Left renal pelvis (tissue), 4 donors: ENCODE data around the gene TMSB15C. TPM values are rescaled to one million over a fixed set of nuclear protein-coding genes. Genes with fewer than 3 reads are reported as not detected.
"Not testable (repeated sequence)": the region's sequence is repeated elsewhere in the genome, so short reads cannot be mapped to it uniquely, and the experiment has no call there.

Experiments
- DNase-seq, 4 donors: peaks; one replicate each; pipeline ENCODE4 v3.0.0-alpha.2; 2013; ENCODE audit warnings: low read depth in 4 of 4, low spot score in 3 of 4
- polyA plus RNA-seq, 4 donors: library from polyadenylated mRNA; unstranded; fragments of 120-200 nt; gene quantifications; one replicate each; pipeline ENCODE4 v1.2.1, GENCODE V29; 2013; ENCODE audit not compliant: insufficient read length in 4 of 4

TMSB15C gene
- 10 to 100 TPM; 11.0 to 17.1 (median 13.1) TPM for polyA plus RNA-seq

DNA sequence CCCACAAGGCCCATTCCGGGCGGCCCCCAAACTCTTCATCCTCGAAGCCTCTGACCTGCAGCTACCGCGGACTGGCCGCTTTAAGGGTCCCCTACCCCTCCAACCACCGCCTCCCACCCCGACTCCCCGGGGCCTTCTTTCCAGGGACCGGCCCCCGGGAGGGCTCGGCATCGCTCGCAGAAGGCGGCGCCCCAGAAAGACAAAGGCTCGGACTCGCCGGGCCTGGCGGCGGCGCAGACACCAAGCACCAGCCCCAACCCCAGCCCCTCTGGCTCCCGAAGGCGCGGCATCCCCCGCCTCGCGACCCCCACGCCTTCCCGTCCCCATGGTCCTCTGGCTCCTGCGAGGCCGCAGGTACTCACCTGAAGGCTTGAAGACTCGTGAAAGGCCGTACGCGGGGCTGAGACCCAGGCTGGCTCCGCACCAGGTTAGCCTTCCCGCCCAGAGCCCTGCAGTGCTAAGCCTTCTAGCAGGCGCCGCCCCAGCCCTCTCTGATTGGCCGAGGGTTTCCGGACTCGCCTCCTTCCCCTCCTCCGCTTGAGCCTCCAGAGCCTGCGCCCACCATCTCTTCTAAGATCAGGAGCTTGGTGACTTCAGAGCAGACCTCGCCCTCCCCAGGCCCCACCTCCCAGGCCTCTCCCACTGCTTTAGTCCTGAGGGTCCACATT is at the start of gene TMSB15C:
TSS of gene TMSB15C (minus strand) at position 459 of the 668 bp plus-strand sequence.
- DNase-seq: not testable (repeated sequence)

DNA sequence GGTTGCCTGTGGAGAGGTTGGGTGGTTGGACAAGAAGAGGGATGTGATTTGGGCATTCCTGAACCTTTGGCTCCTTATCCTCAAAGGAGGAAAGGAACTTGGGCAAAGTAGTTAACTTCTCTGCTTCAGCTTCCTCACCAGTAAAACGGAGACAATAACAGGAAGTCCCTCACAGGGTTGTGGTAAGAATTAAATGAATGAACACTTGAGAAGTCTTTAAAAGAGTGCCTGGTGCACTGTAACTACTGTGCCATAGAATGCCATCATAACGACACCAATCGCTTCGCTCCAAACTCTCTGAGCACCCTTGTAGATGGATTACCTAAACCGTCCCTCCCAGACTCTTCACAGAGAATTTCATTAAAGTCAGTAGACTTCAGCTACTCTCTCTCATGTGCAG is 46.8 kb upstream of the TMSB15C start:
- DNase-seq: no peak

DNA sequence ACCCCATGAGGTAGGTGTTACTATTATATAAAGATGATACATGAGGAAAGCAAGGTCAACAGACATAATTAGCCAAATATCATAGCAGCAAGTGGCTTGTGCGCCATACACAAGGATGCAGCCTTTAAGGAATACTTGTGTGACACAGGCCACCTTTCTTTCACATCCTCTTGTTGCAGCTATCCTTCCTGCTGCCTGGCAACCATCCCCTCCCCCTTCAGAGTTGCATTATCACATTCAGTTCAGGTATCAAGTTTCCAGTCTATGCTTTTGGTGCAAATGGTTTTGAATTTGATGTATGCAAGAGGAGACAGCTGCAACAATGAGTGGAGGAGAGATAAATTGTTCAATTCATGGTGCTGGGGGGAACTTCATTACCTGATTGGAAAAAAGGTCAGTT is 42.7 kb upstream of the TMSB15C start:
- no peak for DNase-seq

DNA sequence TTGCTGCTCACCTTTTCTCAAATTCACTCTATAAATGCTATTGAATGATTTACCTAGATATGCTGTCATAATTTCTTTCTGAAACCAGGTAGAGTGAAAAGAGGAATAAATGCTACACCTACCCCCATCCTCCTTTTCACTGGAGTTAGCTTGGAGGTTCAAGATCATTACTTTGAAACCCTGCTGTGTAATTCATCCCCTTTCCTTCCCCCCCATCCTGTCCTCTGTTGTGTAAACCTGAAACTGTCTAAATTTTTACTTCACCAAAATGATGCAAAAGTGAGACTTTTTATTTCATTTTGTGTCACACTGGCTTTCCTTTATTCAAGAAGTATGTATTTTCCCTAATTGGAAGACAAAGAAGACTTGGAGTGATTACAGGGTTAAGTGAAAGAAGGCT is 41.7 kb upstream of the TMSB15C start:
- DNase-seq: no peak

DNA sequence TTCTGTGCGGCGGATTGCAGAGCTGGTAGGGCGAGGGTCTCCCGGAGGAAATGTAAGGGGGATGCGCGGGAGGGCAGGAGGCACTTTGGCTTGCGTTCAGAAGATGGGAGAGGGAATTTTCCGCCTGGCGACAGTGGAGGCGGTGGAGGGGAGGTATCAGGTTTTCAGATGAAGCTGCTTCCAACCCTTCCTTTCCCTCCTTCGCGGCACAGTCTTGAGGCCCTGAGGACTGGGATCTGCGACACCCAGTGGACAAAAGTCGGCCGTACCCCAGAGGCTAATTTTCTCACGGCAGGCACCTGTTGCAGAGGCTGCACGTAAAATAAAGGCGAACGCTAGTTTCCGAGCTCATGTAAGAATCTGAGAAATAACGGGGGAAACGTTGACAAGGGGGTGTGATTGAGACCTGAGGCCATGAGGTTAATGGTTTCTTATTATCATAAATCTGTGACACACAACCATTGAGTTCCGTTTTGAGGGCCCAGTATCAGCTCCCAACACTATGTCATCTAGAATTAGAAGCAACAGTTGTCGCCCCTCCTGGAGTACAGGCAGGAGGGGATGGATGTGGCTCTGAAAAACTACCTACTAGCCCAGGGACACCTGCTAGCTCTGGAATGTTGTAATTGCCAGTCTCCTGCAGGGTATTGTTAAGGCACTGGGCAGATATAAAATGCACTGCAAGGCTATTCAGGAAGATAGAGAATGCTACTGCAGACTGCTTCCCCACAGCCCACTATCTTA is 37.4 kb upstream of the TMSB15C start:
- DNase-seq: peak in 3 of 4 donors; percentile 14 to 47 (median 29)

DNA sequence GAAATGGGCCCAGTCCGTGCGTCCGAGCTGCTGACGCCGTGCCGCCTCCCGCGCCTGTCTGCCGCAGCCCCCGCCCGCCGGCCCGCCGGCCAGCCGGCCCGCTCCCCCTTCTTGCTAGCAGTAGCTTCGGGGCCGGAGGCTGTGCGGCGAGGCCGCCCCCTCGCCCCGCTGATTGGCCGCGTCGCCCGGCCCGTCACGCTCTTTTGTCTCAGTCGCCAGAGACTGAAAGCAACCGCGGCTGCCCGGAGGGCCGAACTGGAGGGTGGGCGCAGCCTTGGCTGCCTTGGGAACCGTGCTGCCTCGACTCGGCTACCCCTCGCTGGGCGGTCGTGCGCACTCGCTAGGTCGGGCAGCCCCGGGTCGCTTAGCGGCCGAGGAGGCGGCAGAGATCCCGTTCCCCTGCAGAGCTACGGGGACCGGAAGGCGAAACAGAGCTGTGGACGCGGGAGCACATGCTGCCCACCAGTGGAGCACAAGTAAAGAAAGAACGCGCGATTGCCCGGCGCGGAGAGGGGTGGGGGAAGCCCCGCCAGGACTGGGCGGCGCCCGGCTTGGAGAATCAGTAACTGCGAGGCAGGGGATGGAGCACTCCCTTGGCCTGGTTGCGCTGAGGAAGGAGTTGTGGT is 36.4 kb upstream of the TMSB15C start, which contains the start of gene ZCCHC18:
TSS of gene ZCCHC18 (plus strand) at position 198 of the 626 bp plus-strand sequence. CDS start 1,589 bp downstream, outside the sequence.
- DNase-seq: peak in 3 of 4 donors; percentile 31 to 58 (median 54)

DNA sequence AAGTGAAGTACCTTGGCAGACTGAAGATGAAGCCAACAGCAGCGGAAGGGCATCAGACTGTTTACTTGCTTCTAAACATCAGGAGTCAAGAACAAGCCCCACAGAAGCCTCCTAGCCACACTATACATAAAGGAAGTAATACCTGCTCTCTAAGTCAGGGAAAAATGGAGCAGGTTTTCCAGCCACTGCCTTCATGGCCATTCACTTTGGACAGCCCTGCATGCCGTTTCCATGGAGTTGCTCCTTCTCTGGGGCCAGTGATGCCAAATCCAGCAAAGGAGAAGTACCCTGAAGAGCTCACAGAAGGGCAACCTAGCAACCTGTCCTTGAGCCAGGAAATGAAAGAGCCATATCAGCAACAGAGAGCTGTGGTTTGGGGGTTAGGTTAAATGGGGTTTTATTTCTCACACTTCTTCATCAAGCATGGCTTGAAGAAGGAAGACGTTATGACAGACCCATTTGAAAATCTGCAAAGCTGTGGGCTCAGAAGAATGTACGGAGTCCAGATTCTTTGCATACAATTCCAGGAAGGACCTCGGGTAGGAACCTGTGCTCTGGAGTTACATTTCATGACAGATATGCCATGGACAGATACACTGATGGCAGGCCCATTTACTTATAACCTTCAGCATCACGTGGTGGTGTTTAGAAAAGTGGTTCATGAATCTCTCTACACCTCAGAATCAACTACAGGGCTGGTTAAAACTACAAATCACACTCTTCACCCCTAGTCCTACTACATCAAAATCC is 34.6 kb upstream of the TMSB15C start:
- DNase-seq: not testable (repeated sequence)

DNA sequence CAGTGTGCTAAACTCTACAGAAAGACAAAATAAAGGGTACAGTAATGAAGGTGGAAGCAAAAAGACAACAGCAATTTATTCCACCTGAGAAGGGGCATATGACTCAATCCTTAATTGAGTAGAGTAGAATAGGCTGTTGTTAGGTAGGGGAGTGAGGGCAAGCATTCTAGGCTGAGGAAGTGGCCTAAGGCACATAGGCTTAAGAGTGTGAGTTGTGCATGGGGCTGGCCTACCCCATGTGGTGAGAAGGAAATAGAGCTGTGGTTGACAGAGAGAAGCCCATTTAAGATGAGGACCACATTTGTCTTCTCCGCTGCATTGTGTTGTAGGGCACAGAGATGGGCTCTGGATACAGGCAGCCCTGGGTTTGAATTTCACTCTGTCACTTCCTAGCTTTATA is 32.9 kb upstream of the TMSB15C start:
- DNase-seq: no peak

DNA sequence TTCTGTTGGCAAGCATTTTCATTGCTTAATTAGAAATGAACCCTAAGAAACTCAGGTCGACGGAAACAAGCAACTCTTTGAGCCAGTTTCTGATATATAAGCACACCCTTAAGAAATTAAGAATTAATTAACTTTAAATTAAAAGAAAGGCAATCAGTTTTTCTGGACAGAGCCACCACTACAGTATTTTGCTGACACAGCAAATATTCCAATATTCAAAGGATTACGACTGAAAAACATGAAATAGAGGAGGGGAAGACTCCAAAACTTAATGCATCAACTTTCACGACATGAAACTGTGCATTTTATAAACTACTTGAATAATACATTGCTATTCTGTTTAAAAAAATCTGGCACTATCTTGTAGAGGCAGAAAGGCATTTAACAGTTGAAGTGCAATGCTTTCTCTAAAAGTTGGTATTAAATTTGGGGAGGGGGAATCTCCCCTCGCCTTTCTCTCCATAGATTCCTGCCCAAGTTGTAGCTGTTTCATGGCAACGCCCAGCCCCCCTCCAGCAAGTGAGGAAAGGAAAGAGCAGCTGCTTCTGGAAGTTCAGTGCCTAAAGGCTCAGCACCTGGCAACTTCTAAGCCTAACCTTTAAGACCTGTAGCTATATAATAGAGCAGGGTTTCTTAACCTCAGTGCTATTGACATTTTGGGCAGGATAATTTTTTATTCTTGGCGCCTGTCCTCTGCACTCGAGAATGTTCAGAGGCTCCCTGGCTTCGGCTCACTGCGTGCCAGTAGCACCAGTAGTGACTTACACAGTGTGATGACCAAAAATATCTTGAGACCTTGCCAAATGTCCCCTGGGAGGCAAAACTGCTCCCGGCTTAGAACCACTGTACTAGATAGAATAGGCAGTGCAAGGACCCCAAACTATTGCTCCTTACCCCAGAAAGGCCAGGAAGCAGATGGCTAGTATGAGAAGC is 29.6 kb upstream of the TMSB15C start:
- DNase-seq: no peak

DNA sequence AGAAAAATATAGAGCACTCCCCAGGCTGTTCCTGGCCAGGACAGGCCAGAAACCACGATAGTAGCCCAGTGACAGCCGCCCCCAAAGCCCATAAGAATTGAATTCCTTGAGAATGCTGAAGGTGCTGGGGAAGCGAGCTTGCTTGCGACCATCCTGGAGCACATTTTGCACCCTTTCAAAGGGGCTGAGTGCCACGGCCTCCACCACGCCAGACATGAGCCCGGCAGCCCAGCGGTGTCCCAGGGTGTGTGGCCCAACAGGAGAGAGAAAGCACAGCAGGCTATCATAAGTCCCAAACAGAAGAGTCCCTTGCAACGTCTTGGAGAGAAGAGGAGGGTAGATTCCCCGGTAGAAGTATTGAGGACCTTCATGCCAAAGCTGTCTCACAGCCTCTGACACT is 28.6 kb upstream of the TMSB15C start:
- DNase-seq: no peak

DNA sequence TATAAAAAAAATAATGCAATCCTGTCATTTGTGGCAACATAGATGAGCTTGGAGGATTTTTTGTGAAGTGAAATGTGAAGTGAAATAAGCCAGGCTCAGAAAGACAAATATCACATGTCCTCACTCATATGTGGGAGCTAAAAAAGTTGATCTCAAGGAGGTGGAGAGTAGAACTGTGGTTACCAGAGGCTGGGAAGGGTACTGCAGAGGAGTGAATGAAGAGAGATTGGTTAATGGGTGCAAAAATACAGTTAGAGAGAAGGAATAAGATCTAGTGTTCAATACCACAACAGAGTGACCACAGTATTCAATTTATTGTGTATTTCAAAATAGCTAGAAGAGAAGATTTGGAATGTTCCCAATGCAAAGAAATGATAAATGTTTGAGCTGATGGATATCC is 22.9 kb upstream of the TMSB15C start:
- no peak for DNase-seq

DNA sequence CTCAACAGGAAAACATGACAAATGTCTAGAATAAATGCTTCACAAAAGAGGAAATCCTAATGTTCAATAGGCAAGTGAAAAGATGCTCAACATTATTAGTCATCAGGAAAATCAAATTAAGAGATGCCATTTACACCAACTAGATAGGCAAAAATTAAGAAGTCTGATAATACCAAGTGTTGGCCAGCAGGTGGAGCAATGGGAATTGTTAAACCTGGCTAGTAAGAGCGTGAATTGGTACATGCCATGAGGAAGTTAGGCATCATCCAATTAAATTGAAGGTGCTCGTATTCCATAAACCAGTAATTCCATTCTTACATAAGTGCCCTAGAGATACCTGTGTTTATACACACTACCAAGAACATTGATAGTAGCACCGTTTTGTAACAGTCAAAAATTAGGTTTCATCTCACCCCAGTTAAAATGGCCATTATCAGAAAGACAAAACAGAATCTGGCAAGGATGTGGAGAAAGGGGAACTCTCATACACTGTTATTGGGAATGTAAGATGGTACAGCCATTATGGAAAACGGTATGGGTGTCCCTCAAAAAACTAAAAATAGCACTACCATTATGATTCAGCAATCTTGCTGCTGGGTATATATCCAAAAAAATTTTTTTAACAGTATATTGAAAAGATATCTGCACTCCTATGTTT is 22.2 kb upstream of the TMSB15C start:
- peak in 2 of 4 donors; percentile 8 to 14 for DNase-seq

DNA sequence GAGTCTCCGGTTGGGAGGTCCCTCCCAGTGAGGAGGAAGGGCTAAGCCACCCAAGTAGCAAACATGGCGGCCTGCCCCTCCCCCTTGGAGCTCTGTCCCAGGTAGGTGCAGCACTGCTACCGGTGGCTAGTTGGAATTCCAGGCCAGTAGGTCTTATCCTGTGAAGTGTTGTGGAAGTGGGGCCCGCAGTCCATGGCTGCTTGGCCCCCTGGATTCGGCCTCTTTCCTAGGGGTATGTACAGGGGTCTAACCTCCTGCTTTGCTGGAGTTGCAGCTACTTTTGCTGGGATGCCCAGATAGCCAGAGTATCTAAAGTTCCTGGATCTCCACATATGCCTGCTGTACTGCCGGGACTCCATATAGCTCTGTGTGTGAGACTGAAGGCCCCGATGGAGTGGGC is 9.9 kb upstream of the TMSB15C start:
- DNase-seq: no peak

DNA sequence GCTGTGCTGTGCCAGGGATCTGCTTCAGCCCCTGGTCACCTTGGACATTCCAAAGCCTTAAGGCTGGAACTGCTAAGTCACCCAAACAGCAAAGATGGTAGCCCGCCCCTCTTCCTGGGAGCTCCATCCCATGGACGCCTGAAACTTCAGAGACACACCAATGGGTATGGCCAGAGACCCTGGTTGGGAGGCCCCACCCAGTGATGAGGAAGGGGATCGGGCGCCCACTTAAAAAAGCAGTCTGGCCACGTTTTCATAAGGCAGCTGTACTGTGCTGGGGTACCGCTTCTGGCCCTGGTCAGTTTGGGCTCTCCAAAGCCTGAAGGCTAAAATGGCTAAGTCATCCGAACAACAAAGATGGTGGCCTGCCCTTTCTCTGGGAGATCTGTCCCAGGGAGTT is 9.4 kb upstream of the TMSB15C start:
- no peak for DNase-seq

DNA sequence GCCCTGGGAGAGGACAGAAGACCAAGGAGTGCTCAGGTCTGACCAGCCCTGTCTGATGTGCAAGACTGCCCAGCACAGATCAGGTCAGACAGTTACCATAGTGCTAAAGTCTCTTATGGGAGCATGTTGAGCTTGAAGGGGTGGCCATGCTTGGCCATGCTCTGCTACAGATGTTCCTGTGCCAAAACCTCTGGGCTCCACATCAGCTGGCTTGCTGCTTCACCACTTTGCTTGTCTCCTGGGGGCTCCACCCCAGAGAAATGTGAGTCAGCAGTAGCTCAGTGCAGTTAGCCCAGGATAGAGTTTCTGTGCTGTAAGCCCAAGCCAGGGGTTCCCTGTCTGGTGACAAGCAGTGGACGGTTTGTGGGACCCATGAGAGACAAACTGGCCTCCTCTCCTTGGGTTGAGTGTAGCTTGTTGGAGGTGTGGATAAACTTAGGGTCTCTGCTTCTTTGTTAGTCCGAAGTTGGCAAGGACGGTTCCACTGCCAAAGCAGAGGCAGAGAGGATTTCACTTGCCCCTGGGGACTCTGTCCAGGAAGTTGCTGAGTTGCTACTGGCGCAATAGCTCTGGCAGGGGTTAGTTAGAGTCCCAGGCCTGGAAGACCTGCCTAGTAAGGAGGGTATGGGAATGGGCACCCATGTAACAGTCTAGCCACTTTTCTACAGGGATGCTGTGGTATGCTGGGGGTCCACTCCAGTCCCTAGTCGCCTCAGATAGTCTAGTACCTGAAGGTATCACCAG is 8.7 kb upstream of the TMSB15C start:
- DNase-seq: no peak

DNA sequence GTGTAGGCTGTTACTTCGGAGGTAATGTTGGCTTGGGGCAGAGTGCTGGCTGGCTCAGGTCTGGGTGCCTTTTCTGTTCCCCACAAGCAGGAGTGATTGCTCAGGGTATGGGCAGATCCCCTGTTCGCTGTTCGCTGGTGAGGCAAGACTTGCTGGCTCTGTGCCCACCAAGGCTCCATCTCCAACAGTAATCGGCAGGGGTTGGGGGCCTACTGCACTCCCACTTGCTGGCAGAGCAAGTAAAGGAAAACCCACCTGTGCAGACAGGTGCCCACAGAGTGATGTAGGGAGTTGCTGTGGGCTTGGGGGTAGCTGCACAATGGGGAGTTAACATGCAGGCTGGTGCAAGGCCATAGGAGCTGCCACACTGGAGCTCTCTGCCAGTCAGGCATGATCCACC is 8.0 kb upstream of the TMSB15C start:
- DNase-seq: no peak

DNA sequence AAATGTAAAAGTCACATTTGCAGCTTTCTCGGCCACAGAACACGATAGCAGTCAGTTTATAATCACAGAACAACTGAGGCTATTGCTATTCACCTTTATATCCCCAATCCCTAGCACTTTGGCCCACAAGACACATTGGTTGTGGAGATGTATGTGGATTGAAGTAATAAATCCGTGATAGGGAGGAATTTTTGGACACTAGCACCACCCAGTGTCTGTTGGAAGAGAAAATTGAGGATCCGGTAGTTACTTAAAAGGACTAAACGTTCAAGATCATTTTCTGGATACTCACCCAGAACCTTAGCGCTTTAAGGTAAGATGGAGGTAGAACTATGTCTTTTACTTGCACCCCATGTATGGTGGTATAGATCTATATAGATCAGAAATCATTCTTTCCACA is 1.8 kb upstream of the TMSB15C start:
- DNase-seq: not testable (repeated sequence)

DNA sequence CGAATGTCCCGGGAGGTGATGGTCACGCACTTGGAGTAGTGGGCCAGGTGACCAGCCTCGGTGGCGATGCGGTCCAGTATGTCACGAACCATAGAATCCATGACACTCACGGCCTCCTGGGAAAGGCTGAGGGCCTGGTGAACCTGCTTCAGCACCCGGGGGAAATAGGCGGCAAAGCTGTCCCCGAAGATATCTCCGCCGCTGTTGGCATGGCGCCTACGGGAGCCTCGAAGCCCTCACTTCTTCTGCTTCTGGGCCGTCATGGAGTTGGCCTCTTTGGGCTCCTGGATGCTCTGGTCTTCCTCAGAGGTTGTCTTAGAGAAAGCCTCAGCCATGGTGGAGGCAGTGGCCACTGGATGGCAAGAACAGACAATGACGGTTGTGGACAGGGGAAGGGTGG is 13.4 kb downstream of the TMSB15C start:
- DNase-seq: not testable (repeated sequence)

DNA sequence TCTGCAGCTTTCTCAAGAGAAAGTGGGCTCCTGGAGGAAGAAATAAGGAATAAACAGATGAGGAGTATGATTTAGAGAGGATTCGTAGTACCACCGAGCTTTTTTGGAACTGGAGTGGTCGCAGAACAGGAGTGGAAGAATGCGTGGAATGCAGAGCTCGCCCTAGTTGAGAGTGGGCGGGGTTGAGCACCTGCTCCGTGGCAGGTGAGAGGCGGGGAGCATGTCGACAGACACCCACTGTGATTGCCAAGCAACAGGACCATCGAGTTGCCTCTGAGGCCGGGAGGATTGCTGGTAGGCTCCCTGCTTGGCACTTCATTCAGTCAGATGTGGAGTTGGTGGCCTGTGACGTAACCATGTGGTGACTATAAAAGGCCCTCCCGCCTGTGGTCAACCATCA is 21.1 kb downstream of the TMSB15C start:
- DNase-seq: not testable (repeated sequence)
